IPS-20b (cell line): ENCODE data around the gene B9D1.

Experiments used
- H3K27ac ChIP-seq: one replicate; pipeline ENCODE4 v1.5.1; 2013; ENCODE audit warnings: low read length
- H3K27me3 ChIP-seq: 2 replicates; pipeline ENCODE4 v1.6.1; 2013; ENCODE audit warnings: mild to moderate bottlenecking, low read length, inconsistent platforms; ENCODE audit not compliant: insufficient read depth
- H3K36me3 ChIP-seq: 2 replicates; pipeline ENCODE4 v1.6.1; 2013; ENCODE audit warnings: low read depth, mild to moderate bottlenecking, inconsistent platforms, low read length, moderate library complexity; ENCODE audit not compliant: insufficient read depth
- H3K4me1 ChIP-seq: 2 replicates; pipeline ENCODE4 v1.6.1; 2013; ENCODE audit warnings: mild to moderate bottlenecking, control low read depth, inconsistent platforms, low read length, moderate library complexity; ENCODE audit not compliant: insufficient read depth
- H3K4me3 ChIP-seq: 2 replicates; pipeline ENCODE4 v1.5.1; 2013; ENCODE audit warnings: mild to moderate bottlenecking, low read length, inconsistent platforms
- H3K9ac ChIP-seq: 2 replicates; pipeline ENCODE4 v1.6.1; 2013; ENCODE audit warnings: low read depth, mild to moderate bottlenecking, inconsistent platforms, low read length, moderate library complexity
- H3K9me3 ChIP-seq: 2 replicates; pipeline ENCODE4 v1.6.1; 2013; ENCODE audit warnings: mild to moderate bottlenecking, low read depth, low read length, inconsistent platforms; ENCODE audit not compliant: insufficient read depth

B9D1 gene

GRCh38 chr17:19338031-19338990 lies 24.2 kb downstream of the B9D1 start:
- H3K9ac ChIP-seq, result no peak overlapping the region
- no peak overlapping the region for H3K27ac ChIP-seq
- peaks cover 21% of the 10 kb centered on the region for H3K4me1 ChIP-seq

GRCh38 chr17:19337712-19338023 lies 24.9 kb downstream of the B9D1 start:
- H3K9ac ChIP-seq, result no peak overlapping the region
- peaks cover 21% of the 10 kb centered on the region for H3K4me1 ChIP-seq
- H3K27ac ChIP-seq, result no peak overlapping the region
- no peaks in the 10 kb centered on the region for H3K27me3 ChIP-seq
- H3K4me3 ChIP-seq, result no peak overlapping the region
- no peaks in the 10 kb centered on the region for H3K9me3 ChIP-seq
- H3K36me3 ChIP-seq, result no peaks in the 10 kb centered on the region

More at GRCh38 chr17:19338031-19338990, 24.2 kb downstream of the B9D1 start:
- no peaks in the 10 kb centered on the region for H3K27me3 ChIP-seq
- H3K36me3 ChIP-seq, result no peaks in the 10 kb centered on the region
- no peak overlapping the region for H3K4me3 ChIP-seq
- no peaks in the 10 kb centered on the region for H3K9me3 ChIP-seq

- H3K9me3 ChIP-seq, result no peaks in the 10 kb centered on the region
- H3K27ac ChIP-seq, result no peak overlapping the region
- no peaks in the 10 kb centered on the region for H3K36me3 ChIP-seq
- no peak overlapping the region for H3K4me3 ChIP-seq
- no peak overlapping the region for H3K9ac ChIP-seq
- H3K27me3 ChIP-seq, result no peaks in the 10 kb centered on the region
- H3K4me1 ChIP-seq, result peaks cover 21% of the 10 kb centered on the region
Measured at GRCh38 chr17:19336938-19337711, 25.4 kb downstream of the B9D1 start.

GRCh38 chr17:19335951-19336631 lies 26.4 kb downstream of the B9D1 start:
- 0 out of 2 replicates have a peak, but pooled peaks cover 5% of the 10 kb centered on the region for H3K36me3 ChIP-seq
- no peak overlapping the region for H3K9ac ChIP-seq
- no peaks in the 10 kb centered on the region for H3K9me3 ChIP-seq
- no peak overlapping the region for H3K27ac ChIP-seq
- H3K4me1 ChIP-seq, result peaks cover 18% of the 10 kb centered on the region
- no peak overlapping the region for H3K4me3 ChIP-seq
- H3K27me3 ChIP-seq, result no peaks in the 10 kb centered on the region

- Histone ChIP-seq H3K9me3 (no peaks in the 10 kb centered on the region), H3K27ac (no peak overlapping the region), H3K4me1 (peaks cover 13% of the 10 kb centered on the region; the same call in 1 of the 2 replicates), H3K27me3 (no peaks in the 10 kb centered on the region), H3K36me3 (0 out of 2 replicates have a peak, but pooled peaks cover 7% of the 10 kb centered on the region), H3K9ac (no peak overlapping the region), H3K4me3 (no peak overlapping the region)
Measured at GRCh38 chr17:19334331-19334730, 28.2 kb downstream of the B9D1 start.

GRCh38 chr17:19333736-19334290 lies 28.7 kb downstream of the B9D1 start:
- H3K4me3 ChIP-seq, result no peak overlapping the region
- H3K4me1 ChIP-seq, result peaks cover 10% of the 10 kb centered on the region; the same call in 1 of the 2 replicates
- H3K27me3 ChIP-seq, result no peaks in the 10 kb centered on the region
- 0 out of 2 replicates have a peak, but pooled peaks cover 7% of the 10 kb centered on the region for H3K36me3 ChIP-seq
- H3K9ac ChIP-seq, result no peak overlapping the region
- H3K9me3 ChIP-seq, result no peaks in the 10 kb centered on the region
- no peak overlapping the region for H3K27ac ChIP-seq

- H3K27ac ChIP-seq, result no peak overlapping the region
- H3K9ac ChIP-seq, result no peak overlapping the region
- H3K4me1 ChIP-seq, result 0 out of 2 replicates have a peak, but pooled peaks cover 3% of the 10 kb centered on the region
- no peak overlapping the region for H3K4me3 ChIP-seq
- H3K9me3 ChIP-seq, result no peaks in the 10 kb centered on the region
- 0 out of 2 replicates have a peak, but pooled peaks cover 7% of the 10 kb centered on the region for H3K36me3 ChIP-seq
- H3K27me3 ChIP-seq, result no peaks in the 10 kb centered on the region
Measured at GRCh38 chr17:19333132-19333440, 29.4 kb downstream of the B9D1 start.

- no peaks in the 10 kb centered on the region for H3K4me1 ChIP-seq
- no peak overlapping the region for H3K27ac ChIP-seq
- H3K9ac ChIP-seq, result no peak overlapping the region
- no peak overlapping the region for H3K4me3 ChIP-seq
- no peaks in the 10 kb centered on the region for H3K9me3 ChIP-seq
- H3K36me3 ChIP-seq, result 0 out of 2 replicates have a peak, but pooled peaks cover 7% of the 10 kb centered on the region
- H3K27me3 ChIP-seq, result no peaks in the 10 kb centered on the region
Measured at GRCh38 chr17:19332371-19333131, 30.0 kb downstream of the B9D1 start.

- no peak overlapping the region for H3K9ac ChIP-seq
- H3K36me3 ChIP-seq, result 0 out of 2 replicates have a peak, but pooled peaks cover 7% of the 10 kb centered on the region
- no peaks in the 10 kb centered on the region for H3K9me3 ChIP-seq
- H3K4me3 ChIP-seq, result no peak overlapping the region
- H3K27me3 ChIP-seq, result no peaks in the 10 kb centered on the region
- no peaks in the 10 kb centered on the region for H3K4me1 ChIP-seq
- no peak overlapping the region for H3K27ac ChIP-seq
Measured at GRCh38 chr17:19331543-19332245, 30.8 kb downstream of the B9D1 start.

- Histone ChIP-seq H3K9ac (no peak overlapping the region), H3K27me3 (no peaks in the 10 kb centered on the region), H3K27ac (no peak overlapping the region), H3K4me1 (no peaks in the 10 kb centered on the region), H3K9me3 (peaks cover under 1% of the 10 kb centered on the region; the same call in 1 of the 2 replicates), H3K4me3 (no peak overlapping the region), H3K36me3 (0 out of 2 replicates have a peak, but pooled peaks cover 7% of the 10 kb centered on the region)
Measured at GRCh38 chr17:19331134-19331533, 31.4 kb downstream of the B9D1 start.
